Urinary bladder (tissue), 4 donors: ENCODE results near the gene PER1. TPM values are rescaled to one million over a fixed set of nuclear protein-coding genes. Genes with fewer than 3 reads are reported as not detected.

Source experiments
- DNase-seq: peaks from one replicate; pipeline ENCODE4 v3.0.0-alpha.2; 2015; ENCODE audit errors: extremely low spot score
- H3K27ac ChIP-seq: one replicate; pipeline ENCODE4 v1.5.1; 2013; ENCODE audit warnings: low read depth, mild to moderate bottlenecking, moderate library complexity
- H3K36me3 ChIP-seq: one replicate; pipeline ENCODE4 v1.6.1; 2013; ENCODE audit warnings: mild to moderate bottlenecking, moderate library complexity; ENCODE audit not compliant: insufficient read depth
- H3K4me1 ChIP-seq: one replicate; pipeline ENCODE4 v1.6.1; 2013; ENCODE audit warnings: mild to moderate bottlenecking, moderate library complexity; ENCODE audit not compliant: insufficient read depth
- H3K4me3 ChIP-seq: one replicate; pipeline ENCODE4 v1.5.1; 2013; ENCODE audit warnings: low read depth, low read length
- WGBS: extraction: QIAGEN DNeasy Blood & Tissue Kit; methylation state at CpG from one replicate; pipeline ENCODE4 v1.1.7; 2013; 5-methylcytosine and 5-hydroxymethylcytosine counted together
- polyA plus RNA-seq: library from polyadenylated mRNA; stranded (reverse); fragments of 200-250 nt; gene quantifications from one replicate; pipeline ENCODE4 v1.2.3, GENCODE V29; 2013
- total RNA-seq: library from RNA; depleted of rRNA; stranded (reverse); fragments of >200 nt; gene quantifications from one replicate; pipeline ENCODE4 v1.2.3, GENCODE V29; 2014
- donor health status: healthy with polysubstance abuse.
- donor health status: healthy.

Gene PER1
- total and polyA plus RNA-seq, 2 donors = 29.9 to 183 TPM

GRCh38 chr17:8121681-8122421, 30.4 kb downstream of the PER1 start:
- Histone ChIP-seq H3K4me3 (peak overlapping the region; percentile 50), H3K4me1 (peaks cover 3% of the 10 kb centered on the region), H3K36me3 (no peaks in the 10 kb centered on the region), H3K27ac (no peak overlapping the region)
- WGBS = under 1% methylated on average over 76 of the region's 76 CpGs
- DNase-seq = no peak

GRCh38 chr17:8121407-8121680, 30.9 kb downstream of the PER1 start:
- Histone ChIP-seq H3K4me3 (peak overlapping the region; percentile 50), H3K4me1 (peaks cover 3% of the 10 kb centered on the region), H3K27ac (no peak overlapping the region), H3K36me3 (no peaks in the 10 kb centered on the region)
- WGBS = 1% methylated on average over 25 of the region's 25 CpGs
- DNase-seq = no peak

- DNase-seq = no peak
- peaks cover 3% of the 10 kb centered on the region for H3K4me1 ChIP-seq
- H3K36me3 ChIP-seq = no peaks in the 10 kb centered on the region
- peak overlapping the region; percentile 14 for H3K4me3 ChIP-seq
- no peak overlapping the region for H3K27ac ChIP-seq
- WGBS = 1% methylated on average over 40 of the region's 40 CpGs
These were observed 31.4 kb downstream of the PER1 start for GRCh38 chr17:8120520-8121406.

GRCh38 chr17:8119581-8120519, 32.4 kb downstream of the PER1 start:
- peak; percentile 97 for DNase-seq
- Histone ChIP-seq H3K4me3 (no peak overlapping the region), H3K36me3 (no peaks in the 10 kb centered on the region), H3K4me1 (no peaks in the 10 kb centered on the region), H3K27ac (no peak overlapping the region)
- under 1% methylated on average over 28 of the region's 28 CpGs for WGBS

- peak; percentile 89 for DNase-seq
- Histone ChIP-seq H3K4me1 (no peaks in the 10 kb centered on the region), H3K27ac (peak overlapping the region; percentile 70), H3K36me3 (no peaks in the 10 kb centered on the region), H3K4me3 (peak overlapping the region; percentile 42)
- WGBS = under 1% methylated on average over 38 of the region's 38 CpGs
These were observed 33.2 kb downstream of the PER1 start for GRCh38 chr17:8118769-8119580.

GRCh38 chr17:8117980-8118768, 34.0 kb downstream of the PER1 start, which contains the start of gene ALOXE3:
TSS of gene ALOXE3 (minus strand) at chr17:8118514. CDS start at chr17:8117990, 524 bp downstream.
- Histone ChIP-seq H3K27ac (peak within 1 kb of the TSS; percentile 70), H3K4me1 (no peaks in the 10 kb centered on the region), H3K4me3 (peak within 1 kb of the TSS; percentile 42), H3K36me3 (no peaks in the 10 kb centered on the region)
- DNase-seq = no peak
- WGBS = 1% methylated on average over 33 of the region's 33 CpGs

- 8% methylated on average over 18 of the region's 18 CpGs for WGBS
- Histone ChIP-seq H3K4me3 (no peak overlapping the region), H3K27ac (no peak overlapping the region), H3K4me1 (no peaks in the 10 kb centered on the region), H3K36me3 (no peaks in the 10 kb centered on the region)
- DNase-seq = no peak
These were observed 34.7 kb downstream of the PER1 start for GRCh38 chr17:8117367-8117979.

- H3K27ac ChIP-seq = no peak overlapping the region
- DNase-seq = no peak
- no peaks in the 10 kb centered on the region for H3K4me1 ChIP-seq
- WGBS = 53% methylated on average over 18 of the region's 18 CpGs
- no peaks in the 10 kb centered on the region for H3K36me3 ChIP-seq
- no peak overlapping the region for H3K4me3 ChIP-seq
These were observed 35.4 kb downstream of the PER1 start for GRCh38 chr17:8116776-8117175.

- Histone ChIP-seq H3K36me3 (no peaks in the 10 kb centered on the region), H3K4me3 (no peak overlapping the region), H3K4me1 (no peaks in the 10 kb centered on the region), H3K27ac (no peak overlapping the region)
- WGBS = 94% methylated on average over 6 of the region's 6 CpGs
- no peak for DNase-seq
These were observed 41.3 kb downstream of the PER1 start for GRCh38 chr17:8110907-8111306.

- no peak overlapping the region for H3K4me3 ChIP-seq
- no peak overlapping the region for H3K27ac ChIP-seq
- H3K36me3 ChIP-seq = no peaks in the 10 kb centered on the region
- 23% methylated on average over 10 of the region's 10 CpGs for WGBS
- no peaks in the 10 kb centered on the region for H3K4me1 ChIP-seq
- DNase-seq = no peak
These were observed 41.8 kb downstream of the PER1 start for GRCh38 chr17:8110456-8110804.

GRCh38 chr17:8109661-8110455, 42.3 kb downstream of the PER1 start:
- WGBS = 10% methylated on average over 63 of the region's 63 CpGs
- DNase-seq = no peak
- H3K27ac ChIP-seq = no peak overlapping the region
- H3K36me3 ChIP-seq = no peaks in the 10 kb centered on the region
- no peaks in the 10 kb centered on the region for H3K4me1 ChIP-seq
- no peak overlapping the region for H3K4me3 ChIP-seq
